ENCODE results near the gene BCO2. TPM values are rescaled to one million over a fixed set of nuclear protein-coding genes. Genes with fewer than 3 reads are reported as not detected.

BCO2 gene
- total RNA-seq, 1 experiment from 2014 or later: 0.31 TPM

GRCh38 chr11:112223754-112224532 is 48.6 kb downstream of the BCO2 start:
- Histone ChIP-seq H3K79me2 (ENCODE audit: insufficient read depth, low read length) (no peaks in the 10 kb centered on the region; the same call in 1 of the 2 replicates), H4K5ac (ENCODE audit: insufficient read length, low read depth, low read length) (no peak overlapping the region), H3K4ac (ENCODE audit: low read depth, low read length) (no peak overlapping the region), H2BK120ac (ENCODE audit: low read depth, low read length, poor library complexity, severe bottlenecking) (no peak overlapping the region), H2BK15ac (ENCODE audit: low read depth, low read length) (no peak overlapping the region), H3K23me2 (ENCODE audit: insufficient read length, low read depth, low read length, poor library complexity, severe bottlenecking) (peaks cover 8% of the 10 kb centered on the region), H3K27me3 (ENCODE audit: insufficient read depth, low read length) (no peaks in the 10 kb centered on the region; the same call in 1 of the 2 replicates), H3K4me2 (ENCODE audit: insufficient read depth, insufficient read length, low read length) (no peak overlapping the region), H3K27ac (ENCODE audit: insufficient read length, low read depth, low read length) (no peak overlapping the region), H3T11ph (ENCODE audit: low read length) (no peak overlapping the region), H2BK20ac (ENCODE audit: low read depth, low read length, poor library complexity, severe bottlenecking) (no peak overlapping the region), H3K4me1 (ENCODE audit: insufficient read depth, low read length) (no peaks in the 10 kb centered on the region; the same call in 1 of the 2 replicates), H2BK5ac (ENCODE audit: insufficient read length, low read length) (no peak overlapping the region), H3K14ac (ENCODE audit: insufficient read depth, low read length) (no peak overlapping the region), H3K23ac (ENCODE audit: insufficient read length, low read depth, low read length) (no peak overlapping the region), H3K18ac (ENCODE audit: insufficient read length, low read depth, low read length) (no peak overlapping the region), H2AFZ (ENCODE audit: low read length) (no peak overlapping the region), H2AK5ac (ENCODE audit: insufficient read length, low read length) (no peak overlapping the region), H2BK12ac (ENCODE audit: insufficient read length, low read depth, low read length) (no peak overlapping the region), H3K9ac (ENCODE audit: extremely low read depth, insufficient read length, low read length) (no peak overlapping the region), H4K91ac (ENCODE audit: insufficient read length, low read depth, low read length) (no peak overlapping the region), H3K79me1 (ENCODE audit: insufficient read depth, low read depth, low read length, poor library complexity, severe bottlenecking) (no peaks in the 10 kb centered on the region), H3K56ac (ENCODE audit: insufficient read length, low read depth, low read length) (no peak overlapping the region), H3K9me3 (ENCODE audit: control insufficient read depth, low read depth, low read length) (no peaks in the 10 kb centered on the region), H4K8ac (replicated peaks; ENCODE audit: insufficient read length, low read depth, low read length) (no peak overlapping the region), H4K20me1 (ENCODE audit: control insufficient read depth, insufficient read depth, insufficient read length) (no peaks in the 10 kb centered on the region)
- DNase-seq: no peak
- H3K36me3 Mint-ChIP-seq (ENCODE audit: insufficient read depth in 1 of 3, low read depth in 3 of 3): peaks cover 0 to 9% (median 9%) of the 10 kb centered on the region in 3 experiments; a peak in 5 of 7 replicates
- no CpG with 5 or more reads among the region's 5 CpGs for WGBS (ENCODE audit: extremely low coverage, insufficient read length, low lambda C conversion rate)
- TF ChIP-seq, protein P1, sequence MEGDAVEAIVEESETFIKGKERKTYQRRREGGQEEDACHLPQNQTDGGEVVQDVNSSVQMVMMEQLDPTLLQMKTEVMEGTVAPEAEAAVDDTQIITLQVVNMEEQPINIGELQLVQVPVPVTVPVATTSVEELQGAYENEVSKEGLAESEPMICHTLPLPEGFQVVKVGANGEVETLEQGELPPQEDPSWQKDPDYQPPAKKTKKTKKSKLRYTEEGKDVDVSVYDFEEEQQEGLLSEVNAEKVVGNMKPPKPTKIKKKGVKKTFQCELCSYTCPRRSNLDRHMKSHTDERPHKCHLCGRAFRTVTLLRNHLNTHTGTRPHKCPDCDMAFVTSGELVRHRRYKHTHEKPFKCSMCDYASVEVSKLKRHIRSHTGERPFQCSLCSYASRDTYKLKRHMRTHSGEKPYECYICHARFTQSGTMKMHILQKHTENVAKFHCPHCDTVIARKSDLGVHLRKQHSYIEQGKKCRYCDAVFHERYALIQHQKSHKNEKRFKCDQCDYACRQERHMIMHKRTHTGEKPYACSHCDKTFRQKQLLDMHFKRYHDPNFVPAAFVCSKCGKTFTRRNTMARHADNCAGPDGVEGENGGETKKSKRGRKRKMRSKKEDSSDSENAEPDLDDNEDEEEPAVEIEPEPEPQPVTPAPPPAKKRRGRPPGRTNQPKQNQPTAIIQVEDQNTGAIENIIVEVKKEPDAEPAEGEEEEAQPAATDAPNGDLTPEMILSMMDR (conservative IDR thresholded peaks at IDR 0.05): no peak
- H3K9me3 Mint-ChIP-seq: no peaks in the 10 kb centered on the region; a peak in 1 of 5 replicates
- peaks cover 8 to 9% of the 10 kb centered on the region in 2 experiments for H3K4me1 Mint-ChIP-seq
- H3K27ac Mint-ChIP-seq: no peak overlapping the region
- peaks cover 19% of the 10 kb centered on the region for H3K27me3 Mint-ChIP-seq (ENCODE audit: low read depth)
- H3K4me3 Mint-ChIP-seq: no peak overlapping the region
